GM23338 (cell line): Measurements from ENCODE around the gene XAGE1B.

Experiments used
- CREB1 ChIP-seq: fragments of 250-450 bp; sonication (Bioruptor Pico); IDR thresholded peaks from 2 replicates; pipeline ENCODE4 v1.5.0; 2020; ENCODE audit warnings: low read depth, mild to moderate bottlenecking, moderate library complexity
- CTCF ChIP-seq, 2 experiments: fragments of 200-600 bp in 1 of 2; sonication (generic) in 1 of 2; conservative IDR thresholded peaks; 2 replicates each; pipeline versions ENCODE4 v1.5.1 to v1.6.1; 2016 to 2017; ENCODE audit warnings: antibody characterized with exemption in 2 of 2, low read depth in 2 of 2, mild to moderate bottlenecking in 2 of 2, moderate library complexity in 1 of 2
- ETS1 ChIP-seq: IDR thresholded peaks from 2 replicates; pipeline ENCODE4 v1.6.1; 2016; ENCODE audit warnings: antibody characterized with exemption
- EZH2 ChIP-seq: fragments of 200-600 bp; sonication (generic); IDR thresholded peaks from one replicate; pipeline ENCODE4 v1.8.0; 2017; ENCODE audit warnings: antibody characterized with exemption, mild to moderate bottlenecking, low read depth; ENCODE audit not compliant: unreplicated experiment
- EZH2phosphoT487 ChIP-seq: fragments of 200-600 bp; sonication (generic); IDR thresholded peaks from one replicate; pipeline ENCODE4 v1.8.1; 2018; ENCODE audit warnings: antibody characterized with exemption; ENCODE audit not compliant: unreplicated experiment
- JUNB ChIP-seq: IDR thresholded peaks from one replicate; pipeline ENCODE4 v1.6.1; 2016; ENCODE audit warnings: antibody characterized with exemption; ENCODE audit not compliant: unreplicated experiment
- POLR2AphosphoS5 ChIP-seq: IDR thresholded peaks from 2 replicates; pipeline ENCODE4 v1.6.1; 2016; ENCODE audit warnings: antibody characterized with exemption, low read depth
- REST ChIP-seq: IDR thresholded peaks from one replicate; pipeline ENCODE4 v1.6.1; 2018; ENCODE audit warnings: antibody characterized with exemption; ENCODE audit not compliant: unreplicated experiment
- STAT1 ChIP-seq: IDR thresholded peaks from one replicate; pipeline ENCODE4 v1.6.1; 2016; ENCODE audit warnings: antibody characterized with exemption; ENCODE audit not compliant: unreplicated experiment
- ZNF114 ChIP-seq: fragments of 250-450 bp; sonication (Bioruptor Pico); IDR thresholded peaks from 2 replicates; pipeline ENCODE4 v1.5.0; 2020; ENCODE audit warnings: mild to moderate bottlenecking, moderate library complexity
- ZNF331 ChIP-seq: fragments of 250-450 bp; sonication (Bioruptor Pico); IDR thresholded peaks from 2 replicates; pipeline ENCODE4 v1.5.0; 2020; ENCODE audit warnings: low read depth, mild to moderate bottlenecking, moderate library complexity
- ZNF462 ChIP-seq: fragments of 250-450 bp; sonication (Bioruptor Pico); IDR thresholded peaks from 2 replicates; pipeline ENCODE4 v1.5.0; 2020; ENCODE audit warnings: mild to moderate bottlenecking, moderate library complexity

GRCh38 chrX:52507331-52507730 lies 9.5 kb downstream of the XAGE1B start:
- TF ChIP-seq CTCF (conservative IDR thresholded peaks at IDR 0.05; ENCODE audit: low read depth in 2 of 2) (no peak), EZH2phosphoT487 (no peak), EZH2 (no peak), POLR2AphosphoS5 (no peak), REST (no peak), CREB1 (CRISPR knock-in tag) (no peak), JUNB (no peak), ZNF462 (CRISPR knock-in tag) (no peak), ZNF114 (no peak), ETS1 (no peak), STAT1 (no peak), ZNF331 (CRISPR knock-in tag) (no peak)
